ENCODE results near the gene ATP1A3. TPM values are rescaled to one million over a fixed set of nuclear protein-coding genes. Genes with fewer than 3 reads are reported as not detected.
"Not testable (repeated sequence)": the region's sequence is repeated elsewhere in the genome, so short reads cannot be mapped to it uniquely, and the experiment has no call there.

Gene ATP1A3
- total RNA-seq, 1 donor from 2014 or later, result 342 TPM

DNA sequence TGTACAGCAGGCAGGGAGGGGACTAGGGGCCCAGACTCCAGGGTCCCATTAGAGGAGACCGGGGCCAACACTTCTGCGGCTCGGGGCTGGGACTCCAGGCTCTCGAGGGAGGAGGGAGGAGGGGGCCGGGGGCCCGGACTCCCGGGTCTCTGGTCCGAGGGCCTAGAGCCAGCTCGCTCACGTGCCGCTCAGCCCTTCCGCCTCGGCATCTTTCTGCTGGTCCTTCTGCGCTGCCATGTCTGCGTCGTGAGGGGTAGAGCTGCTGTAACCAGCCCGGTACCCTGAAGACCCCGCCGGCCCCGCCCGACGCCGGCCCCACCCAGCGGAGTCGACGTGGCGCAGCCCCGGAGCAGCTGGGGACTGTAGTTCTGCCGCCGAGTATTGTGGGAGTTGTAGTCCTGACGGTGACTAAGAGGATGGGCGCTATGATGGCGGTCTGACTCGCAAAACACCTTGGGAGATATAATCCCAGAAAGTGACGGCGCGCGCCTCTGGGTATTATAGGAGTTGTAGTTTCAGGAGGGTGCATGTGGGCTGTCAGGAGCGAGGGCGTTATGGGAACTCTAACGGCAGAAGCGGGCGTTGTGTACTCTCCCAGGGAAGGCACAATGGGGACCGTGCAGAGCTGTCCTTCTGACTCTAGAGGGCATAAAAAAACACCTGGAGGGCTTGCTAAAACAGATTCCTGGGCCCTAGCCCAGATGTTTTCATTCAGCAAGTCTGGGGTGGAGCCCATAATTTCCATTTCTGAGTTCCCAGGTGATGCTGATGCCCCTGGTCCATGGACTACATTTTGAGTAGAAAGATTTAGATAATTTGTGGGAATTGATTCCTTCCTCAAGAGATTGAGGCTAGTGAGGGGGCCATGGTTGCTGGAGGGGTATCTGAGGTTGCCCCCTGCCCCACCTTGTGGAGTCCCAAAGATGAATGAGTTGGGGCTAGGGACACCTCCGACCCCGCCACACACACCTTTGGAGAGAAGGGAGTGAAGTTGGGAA is 34.7 kb downstream of the ATP1A3 start, which contains the start of gene RABAC1:
RABAC1 (minus strand) TSS at position 266 of the 998 bp plus-strand sequence; CDS start at position 237, 29 bp downstream.
- ATAC-seq, result peak; percentile 95
- intact Hi-C loops (cut with DNase I), result loop anchor here (5.0 kb wide), 1 partner anchor 97 kb away; the partner anchor contains the start of gene RPS19
- peak; percentile 93 for DNase-seq (ENCODE audit: missing footprints)

DNA sequence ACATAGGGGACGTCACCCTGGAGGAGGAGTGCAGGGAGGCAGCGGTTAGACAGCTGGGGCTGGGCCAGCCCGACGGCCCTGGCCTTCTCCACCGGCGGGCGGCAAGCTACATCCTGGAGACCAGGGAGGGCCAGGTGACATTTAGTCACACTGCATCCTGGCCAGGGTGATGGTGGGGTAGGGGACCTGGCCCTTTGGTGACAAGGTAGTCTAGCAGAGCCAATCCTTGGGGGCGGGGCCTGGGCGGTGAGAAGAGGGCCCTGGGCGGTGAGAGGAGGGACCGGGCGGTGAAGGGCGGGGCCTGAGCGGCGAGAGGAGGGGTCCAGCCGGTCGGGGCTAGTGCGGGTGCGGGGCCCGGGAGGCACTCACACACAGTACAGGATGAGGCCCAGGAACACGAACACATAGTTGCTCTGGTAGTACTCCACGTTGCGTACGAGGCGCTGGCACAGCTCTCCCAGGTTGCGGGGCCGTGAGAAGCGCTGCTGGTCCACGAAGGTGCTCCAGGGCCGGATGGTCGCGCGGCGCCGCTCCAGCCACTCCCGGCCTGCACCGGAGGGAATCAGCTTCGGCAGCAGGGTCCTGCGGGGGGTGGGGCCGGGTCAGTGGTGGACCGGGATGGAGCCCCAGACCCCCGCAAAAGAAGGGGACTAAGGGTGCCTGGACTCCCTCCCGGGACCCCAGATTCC is 35.5 kb downstream of the ATP1A3 start:
- intact Hi-C loops (cut with DNase I), result loop anchor here (5.0 kb wide), 1 partner anchor 96 kb away; the partner anchor contains the start of gene RPS19
- DNase-seq (ENCODE audit: missing footprints) (peak; percentile 93), ATAC-seq (peak; percentile 86)

DNA sequence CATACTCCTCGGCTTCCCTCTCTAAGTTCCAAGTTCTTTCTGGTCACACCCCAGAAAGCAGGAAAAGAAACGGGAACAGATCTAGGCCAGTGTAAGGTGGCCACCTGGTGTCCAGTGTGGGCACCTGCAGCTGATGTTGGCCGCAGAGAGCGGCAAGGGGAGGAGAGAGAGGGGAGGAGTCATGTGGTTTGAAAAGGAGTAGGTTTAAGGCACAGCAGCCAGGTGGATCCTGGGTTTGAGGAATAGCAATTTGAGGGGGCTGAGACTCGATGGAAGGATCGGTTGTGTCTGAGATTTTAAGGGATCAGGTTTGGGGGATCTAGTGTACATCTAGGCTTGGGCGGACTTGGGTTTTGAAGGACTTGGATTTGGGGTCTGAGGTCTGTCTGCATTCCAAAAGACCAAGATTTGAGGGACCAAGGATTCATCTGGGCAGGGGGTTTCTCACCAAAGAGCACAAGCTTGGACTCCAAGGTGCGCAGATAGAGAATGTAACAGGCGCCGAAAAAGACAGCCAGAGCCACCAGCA is 36.1 kb downstream of the ATP1A3 start:
- DNase-seq (ENCODE audit: missing footprints), result peak; percentile 83
- ATAC-seq, result peak; percentile 56
- intact Hi-C loops (cut with DNase I), result loop anchor here (5.0 kb wide), 1 partner anchor 96 kb away; the partner anchor contains the start of gene RPS19

DNA sequence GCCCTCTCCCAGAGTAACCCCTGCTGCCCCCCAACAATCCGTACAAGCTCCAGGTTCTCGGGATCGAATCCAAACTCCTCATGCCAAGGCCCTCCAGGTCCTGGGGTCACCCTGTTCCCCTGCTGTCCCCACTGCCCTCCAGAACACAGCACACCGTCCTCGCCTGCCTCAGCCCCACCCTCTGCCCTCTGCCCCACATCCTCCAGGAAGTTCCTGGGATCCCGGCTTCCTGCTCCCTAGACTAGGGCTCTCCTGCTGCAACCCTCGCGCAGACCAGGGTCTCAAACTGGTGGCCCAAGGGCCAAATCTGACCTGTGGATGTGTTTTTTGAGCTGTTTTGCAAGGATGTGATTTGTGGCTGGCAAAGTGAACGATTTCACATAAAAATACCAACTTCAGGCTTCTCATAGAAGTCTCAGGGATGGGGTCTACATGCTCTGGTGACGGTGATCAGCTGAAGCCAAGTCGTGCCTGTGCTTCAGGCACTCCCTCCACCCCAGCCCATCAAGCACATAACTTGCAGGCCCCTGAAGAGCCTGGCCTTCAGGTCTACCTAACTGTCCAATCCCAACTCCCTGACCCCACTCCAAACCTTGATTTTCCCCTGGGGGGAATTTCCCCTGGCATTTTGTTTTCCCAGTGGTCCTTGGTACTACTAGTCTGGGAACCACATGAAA is 36.7 kb downstream of the ATP1A3 start:
- ATAC-seq (no peak), DNase-seq (ENCODE audit: missing footprints) (peak; percentile 56)
- intact Hi-C loops (cut with DNase I), result loop anchor here (5.0 kb wide), 1 partner anchor 95 kb away; the partner anchor contains the start of gene RPS19

DNA sequence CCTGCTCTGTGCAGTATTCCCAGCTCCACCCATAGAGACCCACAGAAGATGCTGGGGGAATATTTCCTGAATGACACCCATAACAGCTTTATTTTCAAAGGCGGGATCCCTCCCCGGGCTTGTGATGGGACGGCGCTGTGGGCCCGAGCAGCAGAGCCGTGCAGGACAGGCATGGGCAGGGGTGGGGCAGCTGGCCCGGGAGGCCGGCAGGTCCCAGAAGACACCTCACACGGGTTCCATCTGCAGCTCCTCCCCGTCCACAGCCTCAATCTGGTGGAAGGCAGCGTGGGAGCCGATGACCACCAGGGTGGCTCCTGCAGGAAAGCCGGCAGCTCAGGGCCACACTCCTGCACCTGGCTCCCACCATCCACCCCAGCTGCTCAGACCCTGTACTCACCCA is 37.4 kb downstream of the ATP1A3 start:
- intact Hi-C loops (cut with DNase I), result loop anchor here (5.0 kb wide), 1 partner anchor 94 kb away; the partner anchor contains the start of gene RPS19
- ATAC-seq (no peak), DNase-seq (ENCODE audit: missing footprints) (peak; percentile 68)

DNA sequence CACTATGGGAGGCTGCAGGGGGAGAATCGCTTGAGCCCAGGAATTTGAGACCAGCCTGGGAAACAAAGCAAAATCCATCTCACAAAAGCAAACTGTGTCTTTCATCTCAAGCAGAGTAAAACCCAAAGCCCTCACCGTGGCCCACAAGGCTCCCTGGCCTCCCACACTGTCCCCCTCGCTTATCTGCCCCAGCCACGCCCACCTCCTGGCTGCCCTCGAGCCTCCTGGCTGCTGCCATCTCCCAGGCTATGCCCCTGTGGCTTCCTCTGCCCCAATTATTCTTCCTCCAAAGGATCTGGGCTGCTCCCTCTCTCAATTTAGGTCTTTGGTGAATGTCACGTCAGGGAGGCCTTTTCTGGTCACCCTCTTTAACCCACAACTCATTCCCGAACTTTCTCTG is 38.5 kb downstream of the ATP1A3 start:
- no peak for DNase-seq (ENCODE audit: missing footprints)
- intact Hi-C loops (cut with DNase I), result loop anchor here (5.0 kb wide), 1 partner anchor 93 kb away; the partner anchor contains the start of gene RPS19
- no peak for ATAC-seq

DNA sequence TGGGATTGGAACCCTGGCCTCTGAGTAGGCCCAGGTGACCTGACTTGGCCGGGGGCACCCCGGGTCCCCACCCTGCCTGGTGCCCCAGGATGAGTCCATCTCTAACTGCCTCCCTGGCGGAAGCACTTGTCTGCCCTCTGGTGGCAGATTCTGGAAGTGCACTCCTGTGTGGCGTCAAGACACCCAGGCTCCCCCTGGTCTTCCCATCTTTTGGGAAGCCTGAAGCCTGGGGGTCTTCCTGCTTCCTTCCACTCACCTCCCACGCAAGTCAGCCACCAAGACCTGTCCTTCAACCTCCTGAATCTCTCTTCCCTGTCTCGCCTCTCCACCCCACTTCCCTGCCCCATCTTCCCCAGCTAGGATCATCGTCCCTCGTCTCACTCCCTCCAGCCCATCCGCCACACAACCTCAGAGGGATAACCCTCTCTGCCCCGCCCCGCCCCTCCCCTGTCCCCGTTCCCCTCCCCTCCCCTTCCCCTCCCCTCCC is 42.3 kb downstream of the ATP1A3 start:
- intact Hi-C loops (cut with DNase I), result loop anchor here (2.0 kb wide), 1 partner anchor 79 kb away; no protein-coding TSS in a partner anchor

DNA sequence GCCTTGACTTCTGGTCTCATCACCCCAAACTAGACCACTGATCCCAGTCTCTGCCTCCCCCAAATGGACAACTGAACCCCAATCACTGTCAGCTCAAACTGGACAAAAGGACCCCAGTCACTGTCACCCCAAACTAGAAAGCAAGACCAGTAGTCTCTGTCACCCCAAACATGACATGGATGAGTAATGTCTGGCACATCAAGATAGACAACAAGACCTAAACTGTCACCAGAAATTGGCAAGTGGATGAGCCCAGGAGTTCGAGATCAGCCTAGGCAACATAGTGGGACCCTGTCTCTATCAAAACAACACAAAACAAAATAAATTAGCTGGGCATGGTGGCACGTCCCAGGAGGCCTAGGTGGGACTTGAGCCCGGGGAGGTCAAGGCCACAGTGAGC is 46.9 kb downstream of the ATP1A3 start:
- DNase-seq (ENCODE audit: missing footprints), result no peak
- intact Hi-C loops (cut with DNase I), result no loop called here
- ATAC-seq, result no peak

More for the DNA sequence above, 42.3 kb downstream of the ATP1A3 start:
- DNase-seq (ENCODE audit: missing footprints) (peak; percentile 79), ATAC-seq (peak; percentile 56)

DNA sequence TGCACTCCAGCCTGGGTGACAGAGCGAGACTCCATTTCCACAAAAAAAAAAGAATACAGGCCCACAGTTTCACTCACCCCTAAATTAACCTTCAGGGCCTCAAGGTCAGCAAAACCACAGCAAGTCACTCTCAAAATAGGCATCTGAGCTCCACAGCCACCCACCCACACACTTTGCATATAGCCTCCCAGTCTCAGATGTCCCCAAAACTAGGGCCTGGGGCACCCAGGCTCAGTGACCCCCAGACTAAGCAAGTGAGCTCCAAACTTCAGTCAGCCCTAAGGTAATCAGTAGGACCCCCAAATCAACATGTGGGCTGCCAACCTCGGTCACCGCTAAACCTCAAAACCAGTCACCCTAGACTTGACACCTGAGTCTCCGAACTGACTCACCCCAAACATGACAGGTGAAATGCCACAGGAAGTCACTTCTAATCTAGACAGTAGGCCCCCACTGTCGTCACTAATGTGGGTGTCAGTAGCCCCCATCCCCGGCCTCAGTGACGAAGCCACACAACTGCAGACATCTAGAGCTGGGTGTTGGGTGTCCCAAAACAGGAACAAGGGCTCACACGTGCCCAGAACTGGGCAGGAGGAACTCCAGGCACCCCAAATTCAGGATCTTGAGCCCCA is 48.8 kb downstream of the ATP1A3 start:
- intact Hi-C loops (cut with DNase I), result no loop called here
- DNase-seq (ENCODE audit: missing footprints) (no peak), ATAC-seq (no peak)

DNA sequence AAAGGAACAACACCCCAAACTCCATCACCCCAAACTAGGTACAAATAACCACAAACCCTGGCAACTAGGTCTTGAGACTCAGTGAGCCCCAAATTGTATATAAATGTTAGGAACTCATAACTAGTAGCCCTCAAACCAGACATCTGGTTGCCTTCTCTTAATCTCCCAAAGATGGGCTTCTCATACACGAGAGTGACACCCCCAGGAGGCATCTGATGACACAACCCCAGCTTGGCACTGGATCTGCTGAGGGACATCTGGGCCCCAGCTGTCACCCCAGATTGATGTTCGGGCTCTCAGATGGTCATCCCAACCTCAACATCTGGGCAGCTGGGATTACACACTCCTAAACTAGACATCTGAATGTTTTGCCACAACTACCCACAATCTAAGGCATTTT is 49.7 kb downstream of the ATP1A3 start:
- intact Hi-C loops (cut with DNase I), result no loop called here
- DNase-seq (ENCODE audit: missing footprints) (no peak), ATAC-seq (no peak)

DNA sequence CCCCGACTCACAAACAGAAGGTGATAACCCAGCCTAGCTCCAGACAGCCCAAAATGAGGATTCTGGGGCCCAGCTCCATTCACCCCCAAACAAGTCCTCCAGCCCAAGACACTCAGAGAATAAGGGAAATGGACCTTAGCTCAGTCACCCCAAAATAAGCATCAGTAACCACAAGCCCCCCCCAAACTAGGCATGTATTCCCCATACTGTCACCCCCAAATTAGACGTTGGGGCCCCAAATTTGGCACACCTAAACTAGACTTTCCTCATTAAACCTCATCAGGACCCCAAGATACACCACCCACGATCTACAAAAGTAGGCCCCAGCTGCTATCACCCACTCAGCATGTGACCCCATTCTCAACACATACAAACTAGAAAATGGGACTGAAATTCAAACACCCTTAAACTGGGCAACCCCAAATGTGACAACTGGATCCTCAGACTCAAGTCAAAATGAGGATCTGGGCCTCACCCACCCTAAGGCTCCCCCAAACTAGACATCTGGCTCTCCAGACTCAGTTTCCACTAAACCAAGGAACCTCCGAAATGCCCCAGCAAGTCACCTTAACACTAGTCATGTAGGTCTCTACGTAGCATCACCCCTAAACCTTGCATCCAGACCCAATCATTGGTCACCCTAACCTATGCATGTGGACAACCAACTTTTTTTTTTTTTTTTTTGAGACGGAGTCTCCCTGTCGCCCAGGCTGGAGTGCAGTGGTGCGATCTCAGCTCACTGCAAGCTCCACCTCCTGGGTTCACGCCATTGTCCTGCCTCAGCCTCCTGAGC is 52.4 kb downstream of the ATP1A3 start:
- intact Hi-C loops (cut with DNase I), result no loop called here
- DNase-seq (ENCODE audit: missing footprints) (no peak), ATAC-seq (no peak)

DNA sequence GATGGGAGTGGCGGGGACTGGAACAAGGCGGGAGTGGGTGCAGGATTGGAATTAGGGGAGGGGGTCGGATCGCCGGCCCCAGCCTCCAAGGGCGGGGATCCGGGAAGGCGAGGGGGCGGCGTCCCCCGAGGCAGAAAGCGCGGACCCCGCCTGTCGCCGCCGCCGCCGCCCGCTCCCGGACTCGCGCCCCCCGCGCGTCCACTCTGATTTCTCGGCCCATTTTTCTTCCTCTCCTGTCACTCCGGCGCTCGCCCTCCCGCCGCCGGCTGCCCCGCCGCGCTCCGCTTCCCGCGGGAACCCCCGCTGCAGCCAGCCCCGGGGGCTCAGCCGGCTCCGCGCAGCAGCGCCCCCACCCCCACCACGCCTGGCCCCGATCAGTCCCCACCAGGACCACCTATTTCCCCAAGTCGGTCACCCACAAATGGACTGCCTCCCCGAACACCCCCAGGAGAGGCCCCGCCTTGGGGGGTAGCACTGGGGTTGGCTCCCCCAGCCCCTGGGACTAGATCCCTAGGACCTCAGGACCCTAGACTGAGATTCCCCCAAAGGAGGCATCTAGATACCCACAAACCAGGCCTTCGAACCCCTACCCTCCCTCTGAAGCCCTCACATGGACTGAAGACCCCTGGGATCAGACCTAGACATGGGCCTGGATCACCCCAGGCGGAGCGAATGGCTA is 53.2 kb downstream of the ATP1A3 start:
- no peak for ATAC-seq
- intact Hi-C loops (cut with DNase I), result no loop called here
- no peak for DNase-seq (ENCODE audit: missing footprints)

DNA sequence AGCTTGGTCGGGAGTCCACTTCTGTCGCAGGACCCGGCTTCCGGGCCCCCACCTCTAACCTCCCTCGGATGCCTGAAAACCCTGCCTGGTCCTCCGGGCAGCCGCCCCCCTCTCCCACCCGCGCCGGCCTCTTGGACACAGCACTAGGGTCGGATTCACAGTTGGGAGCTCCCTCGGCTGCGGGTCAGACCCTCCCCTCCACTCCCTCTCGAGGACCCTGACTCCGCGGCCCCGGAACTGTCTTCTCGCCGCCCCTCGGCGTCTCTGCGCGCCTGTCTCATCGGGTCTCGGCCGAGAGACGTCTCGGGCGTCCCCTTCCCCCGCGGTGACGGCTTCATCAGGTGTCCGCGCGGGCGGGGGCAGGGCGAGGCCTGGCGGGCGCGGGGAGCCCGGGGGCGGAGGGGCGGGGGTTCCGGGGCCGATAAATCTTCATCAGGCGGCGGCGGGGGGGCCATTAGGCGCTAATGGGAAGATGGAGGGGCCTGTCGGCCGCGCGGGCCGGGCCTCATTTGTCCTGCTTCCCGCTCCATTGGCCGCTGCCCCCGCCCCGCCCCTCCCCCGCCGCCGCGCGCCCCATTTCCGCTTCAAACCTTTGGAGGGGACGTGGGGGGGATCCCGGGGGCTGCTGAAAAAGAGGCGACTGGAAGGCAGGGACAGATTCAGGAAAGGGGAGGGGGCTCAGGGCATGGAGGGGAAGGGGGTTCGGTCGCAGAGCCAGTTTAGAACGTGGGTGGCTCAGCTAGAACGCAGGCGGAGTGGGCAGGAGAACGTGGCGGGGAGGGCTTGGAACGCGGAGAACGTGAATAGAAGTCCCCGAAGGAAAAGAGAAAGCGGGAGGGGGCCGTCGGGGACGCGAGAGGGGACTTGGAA is 53.9 kb downstream of the ATP1A3 start:
- no peak for DNase-seq (ENCODE audit: missing footprints)
- intact Hi-C loops (cut with DNase I), result no loop called here
- ATAC-seq, result no peak

DNA sequence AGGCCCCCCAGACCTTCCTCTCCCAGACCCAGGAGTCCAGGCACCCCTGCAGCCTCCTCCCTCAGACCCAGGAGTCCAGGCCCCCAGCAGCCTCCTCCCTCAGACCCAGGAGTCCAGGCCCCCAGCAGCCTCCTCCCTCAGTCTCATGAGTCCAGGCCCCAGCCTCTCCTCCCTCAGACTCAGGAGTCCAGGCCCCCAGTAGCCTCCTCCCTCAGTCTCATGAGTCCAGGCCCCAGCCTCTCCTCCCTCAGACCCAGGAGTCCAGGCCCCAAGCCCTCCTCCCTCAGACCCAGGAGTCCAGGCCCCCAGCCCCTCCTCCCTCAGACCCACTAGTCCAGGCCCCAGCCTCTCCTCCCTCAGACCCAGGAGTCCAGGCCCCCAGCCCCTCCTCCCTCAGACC is 54.8 kb downstream of the ATP1A3 start:
- intact Hi-C loops (cut with DNase I); DNase-seq (ENCODE audit: missing footprints); ATAC-seq: not testable (repeated sequence)
